GM18517 (cell line): Measurements from ENCODE around the gene TLE1.
"Not testable (repeated sequence)": the region's sequence is repeated elsewhere in the genome, so short reads cannot be mapped to it uniquely, and the experiment has no call there.

Experiments used
- ATAC-seq: cut with Tn5 transposase; IDR thresholded peaks from one replicate; pipeline ENCODE4 v1.9.1; 2021; ENCODE audit warnings: mild to moderate bottlenecking, moderate library complexity; ENCODE audit not compliant: unreplicated experiment

TLE1 gene

GRCh38 chr9:81623778-81624177 lies 65.6 kb downstream of the TLE1 start:
- no peak for ATAC-seq

GRCh38 chr9:81622471-81623255 lies 66.7 kb downstream of the TLE1 start:
- ATAC-seq, result no peak

GRCh38 chr9:81621785-81622259 lies 67.5 kb downstream of the TLE1 start:
- ATAC-seq, result no peak

- no peak for ATAC-seq
These were observed 68.2 kb downstream of the TLE1 start for GRCh38 chr9:81621118-81621517.

GRCh38 chr9:81620002-81620390 lies 69.4 kb downstream of the TLE1 start:
- ATAC-seq, result peak; percentile 68

GRCh38 chr9:81619353-81620001 lies 69.9 kb downstream of the TLE1 start:
- ATAC-seq, result no peak

- no peak for ATAC-seq
These were observed 70.4 kb downstream of the TLE1 start for GRCh38 chr9:81618923-81619322.

- ATAC-seq, result no peak
These were observed 73.2 kb downstream of the TLE1 start for GRCh38 chr9:81616141-81616540.

GRCh38 chr9:81614335-81614734 lies 75.0 kb downstream of the TLE1 start:
- ATAC-seq, result no peak

- ATAC-seq, result no peak
These were observed 76.1 kb downstream of the TLE1 start for GRCh38 chr9:81613002-81613812.

- no peak for ATAC-seq
These were observed 77.7 kb downstream of the TLE1 start for GRCh38 chr9:81611664-81612063.

GRCh38 chr9:81610740-81611107 lies 78.6 kb downstream of the TLE1 start:
- no peak for ATAC-seq

GRCh38 chr9:81609782-81610739 lies 79.3 kb downstream of the TLE1 start:
- no peak for ATAC-seq

- no peak for ATAC-seq
These were observed 81.1 kb downstream of the TLE1 start for GRCh38 chr9:81608289-81608657.

- ATAC-seq, result no peak
These were observed 81.6 kb downstream of the TLE1 start for GRCh38 chr9:81607593-81608288.

GRCh38 chr9:81606261-81606660 lies 83.1 kb downstream of the TLE1 start:
- not testable (repeated sequence) for ATAC-seq

GRCh38 chr9:81605170-81605670 lies 84.1 kb downstream of the TLE1 start:
- ATAC-seq, result no peak

GRCh38 chr9:81604306-81605169 lies 84.8 kb downstream of the TLE1 start:
- ATAC-seq, result no peak
